ENCODE measurements around the gene RSF1.

The RSF1 gene

DNA sequence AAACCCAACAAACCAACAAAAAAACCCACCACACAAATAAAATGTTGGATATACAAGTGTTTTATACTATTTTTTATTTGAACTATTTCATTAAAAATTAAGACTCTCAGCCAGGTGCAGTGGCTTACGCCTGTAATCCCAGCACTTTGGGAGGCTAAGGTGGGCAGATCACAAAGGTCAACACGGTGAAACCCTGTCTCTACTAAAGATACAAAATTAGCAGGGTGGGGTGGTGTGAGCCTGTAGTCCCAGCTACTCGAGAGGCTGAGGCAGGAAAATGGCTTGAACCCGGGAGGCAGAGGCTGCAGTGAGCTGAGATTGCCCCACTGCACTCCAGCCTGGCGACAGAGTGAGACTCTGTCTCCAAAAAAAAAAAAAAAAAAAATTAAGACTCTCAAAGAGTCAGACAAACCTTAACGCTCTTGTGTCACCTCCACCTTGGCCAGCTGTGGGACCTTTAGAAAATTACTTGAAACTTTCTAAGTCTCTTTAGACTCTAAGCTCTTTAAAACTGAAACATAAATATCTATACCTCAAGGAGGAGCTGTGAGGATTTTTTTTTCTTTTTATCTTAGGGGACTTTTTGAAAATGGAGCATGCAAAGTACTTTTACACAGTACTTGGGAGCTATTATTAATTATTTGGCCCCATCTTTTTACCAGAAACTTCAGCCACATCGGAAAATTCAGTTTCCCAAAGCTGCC is 114.5 kb downstream of the RSF1 start:
- Mint-ChIP-seq H3K27me3 (ENCODE audit: low read depth) (no peaks in the 10 kb centered on the region), H3K4me3 (no peak overlapping the region), H3K4me1 (ENCODE audit: low read depth) (peaks cover 5% of the 10 kb centered on the region), H3K9me3 (no peaks in the 10 kb centered on the region), H3K36me3 (ENCODE audit: low read depth) (peaks cover 18% of the 10 kb centered on the region), H3K27ac (no peak overlapping the region)

DNA sequence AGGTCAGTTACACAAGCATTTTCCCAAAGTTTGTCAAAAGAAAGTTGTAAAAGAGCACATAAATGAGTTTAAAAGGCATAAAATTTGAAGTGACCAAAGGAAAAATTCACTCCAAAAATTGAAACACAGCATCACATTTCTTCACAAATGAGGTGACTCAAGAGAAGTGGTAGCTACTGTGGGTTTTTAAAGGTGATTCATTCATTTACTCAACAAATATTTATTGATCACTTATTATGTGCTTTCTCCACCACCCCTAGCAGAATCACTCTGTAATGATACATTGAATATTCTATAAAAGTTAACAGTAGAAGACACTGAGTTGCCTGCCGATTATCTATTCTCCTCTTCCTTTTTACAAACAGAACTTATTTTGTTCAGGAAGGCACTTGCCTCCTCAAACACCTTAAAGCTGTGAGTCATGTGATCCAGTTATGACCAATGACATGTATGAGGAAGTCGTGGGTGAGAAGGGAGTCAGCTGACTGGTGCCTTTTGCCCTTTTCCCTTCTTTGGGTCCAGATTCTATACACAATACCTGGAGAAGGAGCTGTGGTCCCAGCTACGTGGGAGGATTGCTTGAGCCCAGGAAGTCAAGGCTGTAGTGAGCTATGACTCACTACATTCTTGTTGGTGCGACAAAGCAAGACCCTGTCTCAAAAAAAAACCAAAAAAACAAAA is 115.2 kb downstream of the RSF1 start:
- no peaks in the 10 kb centered on the region for H3K9me3 Mint-ChIP-seq
- peaks cover 5% of the 10 kb centered on the region for H3K4me1 Mint-ChIP-seq (ENCODE audit: low read depth)
- no peaks in the 10 kb centered on the region for H3K27me3 Mint-ChIP-seq (ENCODE audit: low read depth)
- no peak overlapping the region for H3K4me3 Mint-ChIP-seq
- no peak overlapping the region for H3K27ac Mint-ChIP-seq
- peaks cover 22% of the 10 kb centered on the region for H3K36me3 Mint-ChIP-seq (ENCODE audit: low read depth)

DNA sequence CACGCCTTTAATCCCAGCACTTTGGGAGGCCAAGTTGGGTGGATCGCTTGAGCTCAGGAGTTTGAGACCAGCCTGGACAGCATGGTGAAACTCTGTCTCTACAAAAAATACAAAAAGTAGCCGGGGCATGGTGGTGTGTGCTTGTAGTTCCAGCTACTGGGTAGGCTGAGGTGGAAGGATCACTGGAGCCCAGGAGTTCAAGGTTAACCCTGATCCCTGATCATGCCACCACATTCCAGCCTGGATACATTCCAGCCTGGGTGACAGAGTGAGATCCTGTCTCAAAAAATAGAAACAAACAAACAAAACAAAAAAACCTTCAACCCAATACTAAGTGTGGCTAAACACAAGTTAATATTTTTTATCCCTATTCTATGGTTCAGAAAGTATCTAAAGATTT is 116.5 kb downstream of the RSF1 start:
- Mint-ChIP-seq H3K27ac (no peak overlapping the region), H3K4me3 (no peak overlapping the region)

DNA sequence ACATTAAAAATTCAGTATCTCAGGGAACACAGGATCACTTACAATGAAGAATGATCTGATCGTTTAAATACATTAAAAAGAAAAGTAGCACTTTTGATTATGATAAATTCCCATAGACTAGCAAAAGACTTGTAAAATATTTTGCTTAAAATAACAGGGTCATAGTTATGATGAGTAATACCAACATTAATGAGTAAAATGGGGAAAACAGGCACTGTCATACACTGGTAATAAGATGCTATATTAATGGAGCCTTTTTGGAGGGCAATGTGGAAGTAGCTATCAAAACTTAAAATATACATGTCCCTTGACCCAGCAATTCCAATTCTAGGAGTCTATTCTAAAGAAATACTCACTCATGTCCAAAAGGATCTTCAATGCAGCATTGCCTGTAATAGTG is 121.1 kb downstream of the RSF1 start:
- Mint-ChIP-seq H3K9me3 (no peaks in the 10 kb centered on the region), H3K36me3 (ENCODE audit: low read depth) (peaks cover 33% of the 10 kb centered on the region), H3K27me3 (ENCODE audit: low read depth) (no peaks in the 10 kb centered on the region), H3K4me1 (ENCODE audit: low read depth) (no peaks in the 10 kb centered on the region), H3K4me3 (no peak overlapping the region), H3K27ac (no peak overlapping the region)

More for the DNA sequence above, 116.5 kb downstream of the RSF1 start:
- H3K36me3 Mint-ChIP-seq (ENCODE audit: low read depth) = peaks cover 22% of the 10 kb centered on the region
- H3K27me3 Mint-ChIP-seq (ENCODE audit: low read depth) = no peaks in the 10 kb centered on the region
- H3K4me1 Mint-ChIP-seq (ENCODE audit: low read depth) = peaks cover 5% of the 10 kb centered on the region
- H3K9me3 Mint-ChIP-seq = no peaks in the 10 kb centered on the region

DNA sequence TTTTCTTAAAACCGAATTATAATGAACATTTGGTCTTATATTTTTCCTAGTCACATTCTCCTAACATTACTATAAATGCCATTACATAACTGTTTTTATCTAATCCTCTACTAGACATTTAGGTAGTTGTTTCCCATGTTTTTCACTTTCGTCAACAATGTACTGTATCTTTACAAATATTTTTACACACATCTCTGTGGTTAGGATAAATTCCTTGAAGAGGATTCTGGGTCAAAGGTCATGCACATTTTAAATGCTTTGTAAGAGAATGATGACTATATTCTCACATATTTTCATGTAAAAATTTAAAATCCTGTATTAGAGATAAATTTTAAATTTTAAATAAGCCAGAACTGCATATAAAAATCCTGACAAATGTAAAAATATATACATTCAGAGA is 121.6 kb downstream of the RSF1 start:
- Mint-ChIP-seq H3K9me3 (no peaks in the 10 kb centered on the region), H3K36me3 (ENCODE audit: low read depth) (peaks cover 31% of the 10 kb centered on the region), H3K4me3 (no peak overlapping the region), H3K27ac (no peak overlapping the region), H3K27me3 (ENCODE audit: low read depth) (no peaks in the 10 kb centered on the region), H3K4me1 (ENCODE audit: low read depth) (no peaks in the 10 kb centered on the region)

DNA sequence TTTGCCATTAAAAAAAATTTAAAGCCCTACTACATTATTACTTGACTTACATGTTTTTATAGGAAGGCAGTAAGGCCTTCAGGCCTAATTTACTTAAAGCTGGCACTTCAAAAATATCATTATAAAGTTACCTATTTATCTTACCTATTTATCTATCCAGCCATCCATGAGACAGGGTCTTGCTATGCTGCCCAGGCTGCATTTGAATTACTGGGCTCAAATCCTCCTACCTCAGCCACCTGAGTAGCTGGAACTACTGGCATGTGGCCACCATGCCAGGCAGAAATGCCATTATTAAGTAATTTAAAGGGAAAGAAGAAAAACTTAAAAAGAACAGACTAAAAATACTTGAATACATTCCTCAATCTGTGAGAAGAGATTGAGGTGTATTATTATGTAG is 122.7 kb downstream of the RSF1 start:
- Mint-ChIP-seq H3K36me3 (ENCODE audit: low read depth) (peaks cover 33% of the 10 kb centered on the region), H3K9me3 (no peaks in the 10 kb centered on the region), H3K27ac (no peak overlapping the region), H3K27me3 (ENCODE audit: low read depth) (no peaks in the 10 kb centered on the region), H3K4me3 (no peak overlapping the region), H3K4me1 (ENCODE audit: low read depth) (no peaks in the 10 kb centered on the region)

DNA sequence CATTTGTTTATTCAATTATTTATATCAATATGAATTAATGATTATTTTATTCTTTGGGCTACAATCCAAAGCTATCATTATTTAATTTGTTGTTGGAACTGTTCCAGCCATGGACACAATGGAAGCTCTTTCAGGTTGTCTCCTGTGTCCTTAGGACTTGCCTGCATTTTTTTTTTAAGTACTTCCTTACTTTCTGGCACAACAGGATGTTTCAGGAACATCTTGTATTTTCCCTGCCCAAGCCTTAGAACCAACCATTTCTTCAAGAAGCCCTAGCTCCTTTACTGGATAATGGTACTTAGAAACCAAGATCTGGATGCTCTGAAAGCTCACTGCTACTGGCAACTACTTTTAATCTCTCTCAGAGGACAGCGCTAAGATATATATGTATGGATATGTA is 125.1 kb downstream of the RSF1 start:
- peaks cover 31% of the 10 kb centered on the region for H3K36me3 Mint-ChIP-seq (ENCODE audit: low read depth)

DNA sequence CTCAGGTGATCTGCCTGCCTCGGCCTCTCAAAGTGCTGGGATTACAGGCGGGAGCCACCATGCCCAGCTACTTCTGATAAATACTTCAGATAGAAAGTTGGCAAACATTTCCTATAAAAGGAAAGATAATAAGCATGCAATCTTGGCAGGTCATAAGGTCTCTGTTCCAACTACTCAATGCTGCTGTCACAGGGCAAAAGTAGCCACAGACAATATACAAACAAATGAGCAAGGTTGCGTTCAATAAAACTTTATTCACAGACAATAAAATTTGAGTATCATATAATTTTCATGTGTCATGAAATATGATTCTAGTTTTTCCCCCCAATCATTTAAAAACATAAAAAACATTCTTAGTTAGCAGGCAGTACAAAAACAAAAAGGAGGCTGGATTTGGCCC is 129.9 kb downstream of the RSF1 start:
- H3K4me3 Mint-ChIP-seq = no peak overlapping the region
- H3K4me1 Mint-ChIP-seq (ENCODE audit: low read depth) = no peaks in the 10 kb centered on the region
- no peak overlapping the region for H3K27ac Mint-ChIP-seq
- no peaks in the 10 kb centered on the region for H3K9me3 Mint-ChIP-seq
- H3K36me3 Mint-ChIP-seq (ENCODE audit: low read depth) = peaks cover 28% of the 10 kb centered on the region
- no peaks in the 10 kb centered on the region for H3K27me3 Mint-ChIP-seq (ENCODE audit: low read depth)

More for the DNA sequence above, 125.1 kb downstream of the RSF1 start:
- no peak overlapping the region for H3K27ac Mint-ChIP-seq
- no peaks in the 10 kb centered on the region for H3K27me3 Mint-ChIP-seq (ENCODE audit: low read depth)
- no peak overlapping the region for H3K4me3 Mint-ChIP-seq
- H3K4me1 Mint-ChIP-seq (ENCODE audit: low read depth) = no peaks in the 10 kb centered on the region
- H3K9me3 Mint-ChIP-seq = no peaks in the 10 kb centered on the region

DNA sequence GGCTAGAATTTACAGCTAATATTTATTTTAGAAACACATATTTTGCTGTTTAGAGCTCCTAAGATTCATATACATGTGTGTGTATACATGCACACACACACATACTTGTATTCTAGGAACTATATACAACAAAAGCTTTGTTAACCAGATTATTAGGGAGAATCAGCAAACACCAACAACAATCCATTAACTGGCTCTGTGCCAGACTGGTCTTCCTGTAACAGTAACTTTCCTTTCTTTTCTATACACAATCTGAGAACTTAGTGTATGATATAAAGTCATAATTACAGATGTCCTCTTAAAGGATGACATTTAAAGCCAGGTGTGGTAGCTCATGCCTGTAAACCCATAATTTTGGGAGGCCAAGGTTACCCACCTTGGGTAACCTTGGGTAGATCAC is 133.4 kb downstream of the RSF1 start:
- Mint-ChIP-seq H3K27ac (no peak overlapping the region), H3K27me3 (ENCODE audit: low read depth) (no peaks in the 10 kb centered on the region), H3K36me3 (ENCODE audit: low read depth) (peaks cover 33% of the 10 kb centered on the region), H3K9me3 (no peaks in the 10 kb centered on the region), H3K4me1 (ENCODE audit: low read depth) (no peaks in the 10 kb centered on the region), H3K4me3 (no peak overlapping the region)

DNA sequence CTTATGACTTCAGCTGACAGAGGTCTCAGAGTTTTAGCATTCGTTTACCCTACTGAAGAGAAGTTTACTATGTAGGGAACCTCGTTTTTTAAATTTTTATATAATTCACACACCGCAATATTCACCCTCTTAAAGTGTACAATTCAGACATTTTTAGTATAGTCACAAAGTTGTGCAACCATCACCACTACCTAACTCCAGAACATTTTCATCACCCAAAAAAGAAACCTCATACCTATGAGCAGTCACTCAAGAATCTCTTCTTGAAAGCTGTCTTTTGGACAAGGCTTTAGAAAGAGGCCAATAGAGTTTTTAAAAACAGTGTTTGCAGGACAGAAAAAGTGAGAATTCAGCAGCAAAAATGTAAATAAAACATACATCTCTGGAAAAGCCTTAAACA is 143.4 kb downstream of the RSF1 start:
- H3K9me3 Mint-ChIP-seq = no peaks in the 10 kb centered on the region
- peaks cover 34% of the 10 kb centered on the region for H3K36me3 Mint-ChIP-seq (ENCODE audit: low read depth)
- H3K27ac Mint-ChIP-seq = no peak overlapping the region
- no peak overlapping the region for H3K4me3 Mint-ChIP-seq
- H3K4me1 Mint-ChIP-seq (ENCODE audit: low read depth) = no peaks in the 10 kb centered on the region
- no peaks in the 10 kb centered on the region for H3K27me3 Mint-ChIP-seq (ENCODE audit: low read depth)

DNA sequence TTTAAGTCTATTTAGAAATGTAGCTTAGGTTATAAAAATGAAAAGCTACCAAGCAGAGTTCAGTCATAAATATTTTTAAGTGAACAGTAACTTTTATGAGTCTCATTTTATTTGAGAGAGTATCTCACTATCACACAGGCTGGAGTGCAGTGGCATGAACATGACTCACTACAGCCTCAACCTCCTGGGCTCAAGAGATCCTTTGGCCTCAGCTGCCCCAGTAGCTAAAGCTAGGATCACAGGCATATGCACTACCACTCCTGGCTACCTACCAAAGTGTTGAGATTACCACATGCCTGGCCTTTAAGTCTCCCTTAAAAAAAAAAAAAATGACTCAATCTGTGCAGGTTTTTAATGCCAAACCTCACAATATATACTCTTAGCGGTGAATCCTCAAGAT is 148.3 kb downstream of the RSF1 start:
- peaks cover 50% of the 10 kb centered on the region for H3K36me3 Mint-ChIP-seq (ENCODE audit: low read depth)
- H3K9me3 Mint-ChIP-seq = no peaks in the 10 kb centered on the region
- H3K27ac Mint-ChIP-seq = no peak overlapping the region
- no peaks in the 10 kb centered on the region for H3K4me1 Mint-ChIP-seq (ENCODE audit: low read depth)
- H3K27me3 Mint-ChIP-seq (ENCODE audit: low read depth) = no peaks in the 10 kb centered on the region
- no peak overlapping the region for H3K4me3 Mint-ChIP-seq

DNA sequence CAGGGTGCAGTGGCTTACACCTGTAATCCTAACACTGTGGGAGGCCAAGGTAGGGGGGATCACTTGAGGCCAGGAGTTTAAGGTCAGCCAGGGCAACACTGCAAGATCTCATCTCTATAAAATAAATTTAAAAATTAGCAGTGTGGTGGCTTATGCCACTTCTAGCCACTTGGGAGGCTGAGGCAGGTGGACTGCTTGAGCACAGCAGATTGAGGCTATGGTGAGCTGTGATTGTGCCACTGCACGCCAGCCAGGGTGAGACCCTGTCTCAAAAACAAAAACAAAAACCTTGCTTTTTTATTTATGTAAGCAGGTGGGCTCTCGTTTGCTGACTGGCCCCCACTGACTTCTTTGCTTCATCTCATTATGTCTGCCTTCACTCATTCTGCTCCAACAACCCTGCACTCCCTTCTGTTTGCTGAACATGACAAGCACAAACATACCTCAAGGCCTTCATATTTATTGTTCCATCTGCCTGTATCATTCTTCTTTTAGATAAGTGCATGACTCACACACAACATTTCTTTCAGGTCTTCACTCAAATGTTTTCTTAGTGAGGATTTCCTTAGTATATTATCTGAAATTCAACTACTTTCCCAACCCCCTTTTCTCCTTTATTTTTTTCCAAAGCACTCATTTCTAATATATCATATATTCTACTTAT is 150.5 kb downstream of the RSF1 start:
- H3K4me1 Mint-ChIP-seq (ENCODE audit: low read depth) = no peaks in the 10 kb centered on the region
- H3K9me3 Mint-ChIP-seq = no peaks in the 10 kb centered on the region
- H3K36me3 Mint-ChIP-seq (ENCODE audit: low read depth) = peaks cover 41% of the 10 kb centered on the region
- H3K27me3 Mint-ChIP-seq (ENCODE audit: low read depth) = no peaks in the 10 kb centered on the region
- H3K4me3 Mint-ChIP-seq = no peak overlapping the region
- no peak overlapping the region for H3K27ac Mint-ChIP-seq

DNA sequence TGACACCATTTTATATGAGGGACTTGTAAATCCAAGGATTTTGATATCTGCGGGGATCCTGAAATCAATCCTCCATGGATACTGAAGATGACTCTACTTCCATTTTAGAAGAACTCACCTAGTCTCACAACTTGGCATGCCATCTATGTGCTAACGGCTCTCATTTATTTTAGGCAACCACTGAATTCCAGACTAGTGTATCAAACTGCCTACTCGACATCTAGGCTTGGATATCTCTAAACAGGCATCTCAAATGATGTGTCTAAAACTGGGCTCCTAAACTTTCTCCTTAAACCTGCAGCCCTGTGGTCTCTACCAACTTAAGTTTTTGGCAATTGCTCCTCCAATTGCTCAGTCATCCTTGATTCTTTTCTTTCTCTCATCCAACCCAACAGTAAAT is 151.8 kb downstream of the RSF1 start:
- Mint-ChIP-seq H3K4me1 (ENCODE audit: low read depth) (no peaks in the 10 kb centered on the region), H3K9me3 (no peaks in the 10 kb centered on the region), H3K36me3 (ENCODE audit: low read depth) (peaks cover 38% of the 10 kb centered on the region), H3K27me3 (ENCODE audit: low read depth) (no peaks in the 10 kb centered on the region), H3K4me3 (no peak overlapping the region), H3K27ac (no peak overlapping the region)

DNA sequence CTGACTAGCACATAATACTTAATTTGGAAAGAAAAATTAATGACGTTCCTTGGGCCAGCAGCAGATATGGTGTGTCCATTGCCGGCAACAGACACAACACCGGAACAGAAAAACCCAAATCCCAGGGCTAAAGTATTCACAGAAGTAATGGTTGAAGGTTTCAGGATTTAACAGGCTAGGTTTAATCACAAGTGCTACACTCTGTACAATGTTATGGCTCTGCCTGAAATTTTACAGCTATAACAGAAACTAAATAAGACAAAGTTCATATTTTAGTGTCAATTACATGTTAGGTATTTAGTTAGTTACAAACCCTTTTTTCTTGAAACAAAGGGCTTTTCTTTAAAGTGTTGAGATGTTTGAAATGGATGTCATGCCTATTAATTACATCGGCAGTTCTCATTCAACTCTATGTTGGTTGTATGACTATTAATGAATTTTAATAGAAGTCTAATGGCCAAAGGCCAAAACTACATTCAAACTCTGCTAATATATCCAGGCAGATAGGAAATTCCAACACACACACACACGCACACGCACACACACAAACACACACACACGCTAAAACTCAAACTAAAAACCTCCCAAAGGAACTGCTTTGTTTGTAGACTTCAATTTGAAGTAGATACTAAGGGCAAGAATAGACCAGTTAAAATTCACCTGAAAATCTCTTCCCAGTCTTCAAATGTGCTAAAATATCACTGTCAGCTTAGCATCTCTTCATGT is 155.1 kb downstream of the RSF1 start:
- H3K27me3 Mint-ChIP-seq (ENCODE audit: low read depth) = no peaks in the 10 kb centered on the region

More for the DNA sequence above, 155.1 kb downstream of the RSF1 start:
- H3K36me3 Mint-ChIP-seq (ENCODE audit: low read depth) = peaks cover 30% of the 10 kb centered on the region
- no peaks in the 10 kb centered on the region for H3K9me3 Mint-ChIP-seq
- no peak overlapping the region for H3K27ac Mint-ChIP-seq
- no peak overlapping the region for H3K4me3 Mint-ChIP-seq
- H3K4me1 Mint-ChIP-seq (ENCODE audit: low read depth) = no peaks in the 10 kb centered on the region
